GM19023 (cell line): ENCODE results near the gene PAX7.
"Not testable (repeated sequence)": the region's sequence is repeated elsewhere in the genome, so short reads cannot be mapped to it uniquely, and the experiment has no call there.

ENCODE experiments used
- ATAC-seq: cut with Tn5 transposase; IDR thresholded peaks from one replicate; pipeline ENCODE4 v1.9.1; 2021; ENCODE audit warnings: mild to moderate bottlenecking, moderate library complexity; ENCODE audit not compliant: unreplicated experiment

Gene PAX7

GRCh38 chr1:18630511-18631495 is at the start of gene PAX7:
Gene PAX7 (plus strand): TSS chr1:18630846. CDS start chr1:18631604, 758 bp downstream.
- ATAC-seq: no peak

DNA sequence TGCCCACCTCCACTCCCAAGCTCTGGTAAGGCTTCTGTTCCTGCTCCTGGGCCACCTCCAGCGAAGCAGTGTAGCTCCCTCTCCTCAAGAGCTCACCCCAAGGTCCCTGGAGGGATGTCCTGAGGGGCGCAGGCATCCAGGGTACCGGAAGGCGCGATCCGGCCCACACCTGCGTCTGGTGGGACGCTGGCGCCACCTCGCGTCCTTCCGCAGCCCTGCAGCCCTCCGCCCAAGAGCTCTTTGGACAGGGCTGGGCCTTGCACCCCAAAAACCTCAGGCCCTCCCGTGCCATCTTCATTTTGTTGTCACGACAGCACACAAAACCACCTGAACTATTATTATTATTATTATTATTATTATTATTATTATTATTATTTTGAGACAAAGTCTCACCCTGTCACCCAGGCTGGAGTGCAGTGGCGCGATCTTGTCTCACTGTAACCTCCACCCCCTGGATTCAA is 49.2 kb upstream of the PAX7 start:
- ATAC-seq: no peak

- no peak for ATAC-seq
Observed at GRCh38 chr1:18582890-18583289, 47.8 kb upstream of the PAX7 start.

DNA sequence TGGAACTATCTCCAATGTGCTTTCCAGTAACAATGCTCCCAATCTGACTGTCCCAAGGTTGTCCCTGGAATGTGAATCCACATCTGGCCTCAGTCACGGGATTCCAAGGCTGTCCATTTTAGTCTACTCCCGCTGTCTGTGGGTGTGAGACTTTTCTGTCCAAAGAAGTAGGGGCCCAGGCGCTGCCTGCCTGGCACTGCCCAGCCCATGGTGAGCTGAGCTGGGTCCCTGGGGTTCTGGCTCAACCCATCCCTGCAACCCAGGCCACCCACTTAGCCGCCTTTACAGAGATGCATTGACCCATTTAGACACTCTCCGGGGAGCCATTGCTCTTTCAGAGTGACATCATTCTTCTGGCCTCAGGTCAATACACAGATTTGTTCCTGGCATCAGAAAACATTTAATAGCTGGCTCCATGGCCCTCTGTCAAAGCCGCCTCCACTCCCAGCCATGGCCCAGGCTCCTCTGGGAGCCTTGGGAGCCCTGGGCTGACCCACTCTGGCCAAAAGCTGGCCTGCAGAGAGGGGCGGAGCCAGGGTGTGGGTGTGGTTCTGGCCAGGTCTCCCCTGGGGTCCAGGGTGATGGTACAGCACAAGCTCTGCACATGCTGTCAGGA is 47.2 kb upstream of the PAX7 start:
- no peak for ATAC-seq

DNA sequence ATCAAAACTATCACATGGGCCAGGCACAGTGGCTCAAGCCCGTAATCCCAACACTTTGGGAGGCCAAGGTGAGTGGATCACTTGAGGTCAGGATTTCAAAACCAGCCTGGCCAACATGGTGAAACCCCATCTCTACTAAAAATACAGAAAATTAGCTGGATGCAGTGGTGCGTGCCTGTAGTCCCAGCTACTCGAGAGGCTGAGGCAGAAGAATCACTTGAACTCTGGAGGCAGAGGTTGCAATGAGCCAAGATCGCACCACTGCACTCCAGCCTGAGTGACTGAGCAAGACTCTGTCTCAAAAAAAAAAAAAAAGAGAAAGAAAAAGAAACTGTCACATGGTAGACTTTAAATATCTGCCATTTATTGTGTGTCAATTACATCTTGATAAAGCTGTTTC is 44.6 kb upstream of the PAX7 start:
- ATAC-seq: not testable (repeated sequence)

DNA sequence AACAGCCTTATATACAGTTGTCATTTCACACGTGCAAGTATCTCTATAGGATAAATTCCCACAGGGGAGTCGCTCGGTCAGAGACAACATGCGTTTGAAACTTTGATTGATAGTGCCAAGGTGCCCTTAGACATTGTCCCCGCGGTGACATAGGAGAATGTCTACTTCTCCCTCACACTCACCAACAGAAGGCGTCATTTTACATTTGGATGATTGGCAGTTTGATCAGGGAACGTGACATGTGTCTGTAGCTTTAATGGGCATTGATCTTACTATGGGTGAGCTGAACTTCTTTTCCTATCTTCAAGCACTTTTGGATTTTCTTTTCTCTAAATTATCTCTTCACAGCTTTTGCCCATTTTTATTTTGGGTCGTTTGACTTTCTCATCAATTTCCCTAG is 42.6 kb upstream of the PAX7 start:
- ATAC-seq: no peak

DNA sequence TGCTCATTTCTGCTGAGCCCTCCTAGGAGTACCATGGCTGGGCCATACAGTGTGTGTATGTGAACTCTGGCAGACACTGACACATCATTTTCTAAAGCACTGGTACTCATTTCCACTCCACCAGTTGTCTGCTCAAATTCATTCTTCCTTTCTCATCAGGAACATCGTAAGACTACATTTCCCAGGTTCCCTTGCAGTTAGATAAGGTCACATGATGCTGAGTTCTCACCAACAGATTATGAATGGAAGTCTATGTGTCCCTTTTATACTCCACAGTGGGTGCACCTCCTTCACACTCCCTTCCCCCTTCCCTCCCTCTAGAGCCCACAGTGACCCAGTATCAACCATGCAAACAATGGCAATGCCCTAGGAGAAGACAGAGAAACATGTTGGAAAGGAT is 38.3 kb upstream of the PAX7 start:
- no peak for ATAC-seq

DNA sequence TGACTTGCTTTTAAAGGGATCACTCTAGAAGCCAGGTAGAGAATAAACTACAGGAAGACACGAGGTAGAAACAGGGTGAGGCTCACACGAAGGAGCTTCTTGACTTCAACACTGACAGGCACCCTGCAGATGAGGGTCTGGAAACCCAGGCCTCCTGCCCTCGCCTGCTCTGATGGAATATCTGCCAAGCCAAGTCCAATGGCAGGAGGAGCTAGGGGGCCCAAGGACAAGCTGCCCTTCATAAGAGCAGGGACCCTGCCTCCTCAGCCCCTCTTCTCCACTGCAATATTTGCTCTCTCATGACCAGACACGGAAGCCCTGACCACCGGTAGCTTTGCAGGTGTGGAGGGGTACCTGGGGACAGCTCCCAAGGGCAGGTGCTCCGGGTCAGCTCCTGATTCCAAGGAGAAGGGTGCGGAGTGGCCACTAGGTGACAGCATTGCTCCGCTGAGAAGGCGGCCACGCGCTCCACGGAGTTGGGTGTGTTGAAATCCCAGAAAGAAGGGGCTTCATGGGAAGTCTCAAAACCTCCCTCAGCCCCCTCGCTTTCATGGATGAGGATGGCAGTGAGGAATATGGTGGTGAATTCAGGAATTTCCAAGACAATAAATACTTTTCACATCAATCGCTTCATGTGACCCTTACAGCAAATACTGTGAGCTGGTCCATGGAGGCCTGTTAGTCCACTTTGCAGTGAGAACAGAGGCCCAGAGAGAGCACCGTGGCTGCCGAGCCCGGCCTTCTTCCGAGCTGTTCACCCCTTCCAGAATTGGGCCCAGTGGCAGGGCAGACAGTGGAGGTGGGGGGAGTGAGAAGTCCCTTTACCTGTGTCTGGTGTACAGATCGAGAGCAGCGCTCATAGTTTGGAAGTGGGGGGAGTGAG is 33.2 kb upstream of the PAX7 start:
- ATAC-seq: no peak

DNA sequence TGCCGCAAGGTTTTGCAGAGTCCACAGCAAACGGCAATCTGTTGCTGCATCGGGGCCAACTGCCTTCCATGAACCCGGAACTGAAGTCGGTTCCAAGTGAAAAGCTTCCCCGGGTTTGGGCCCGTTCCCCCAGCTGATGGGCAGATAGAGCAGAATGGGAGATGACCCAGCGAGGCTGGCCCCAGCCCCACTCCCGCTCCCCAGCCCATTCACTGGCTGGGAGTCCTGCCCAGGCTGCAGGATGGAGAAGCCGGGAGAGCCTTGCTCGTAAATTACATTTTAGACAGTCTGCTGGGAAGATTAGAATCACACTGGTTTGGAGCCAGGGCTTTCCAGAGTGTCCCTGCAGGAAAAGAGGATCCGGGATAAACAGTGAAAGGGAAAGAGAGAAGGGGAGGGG is 31.6 kb upstream of the PAX7 start:
- ATAC-seq: no peak

DNA sequence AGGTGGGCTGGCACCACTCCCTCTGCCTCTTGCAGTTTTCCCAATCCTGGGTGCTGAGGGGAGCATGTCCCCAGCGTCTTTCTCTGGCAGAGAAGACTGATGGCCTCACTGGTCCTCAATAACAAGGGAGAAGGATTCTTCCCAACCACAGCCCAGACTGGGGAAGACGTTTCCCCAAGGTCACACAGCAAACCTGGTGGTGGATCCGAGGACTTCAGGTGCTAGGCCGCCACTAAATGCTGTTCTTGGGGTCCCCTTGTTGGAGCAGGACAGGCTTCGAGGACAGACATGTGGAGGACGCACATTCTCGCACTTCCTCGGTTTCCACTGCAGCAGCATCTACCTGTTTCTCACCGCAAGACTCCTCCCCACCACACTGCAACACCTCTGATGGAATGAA is 30.9 kb upstream of the PAX7 start:
- ATAC-seq: no peak

DNA sequence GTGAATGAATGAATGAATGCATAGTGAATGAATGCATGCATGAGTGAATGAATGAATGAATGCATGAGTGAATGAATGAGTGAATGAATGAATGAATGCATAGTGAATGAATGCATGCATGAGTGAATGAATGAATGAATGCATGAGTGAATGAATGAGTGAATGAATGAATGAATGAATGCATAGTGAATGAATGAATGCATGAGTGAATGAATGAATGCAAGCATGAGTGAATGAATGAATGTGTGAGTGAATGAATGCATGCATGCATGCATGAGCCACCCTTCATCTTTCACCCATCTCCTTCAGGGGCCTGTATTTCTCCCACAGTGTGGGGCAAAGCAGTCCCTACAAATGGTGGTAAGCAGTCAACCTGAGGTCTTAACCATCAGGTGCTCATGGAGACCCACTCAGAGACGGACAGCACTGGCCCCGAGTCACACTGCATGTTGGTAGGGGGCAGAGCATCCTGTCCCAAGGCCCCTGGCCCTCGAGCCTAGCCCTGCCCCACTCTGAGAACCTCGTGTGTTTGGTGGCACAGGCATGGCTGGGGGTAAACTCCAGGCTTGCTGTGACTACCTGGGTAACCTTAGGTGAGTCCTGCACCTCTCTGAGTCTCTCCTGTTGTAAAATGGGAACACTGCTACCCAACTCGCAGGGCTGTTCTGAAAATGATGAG is 28.0 kb upstream of the PAX7 start:
- ATAC-seq: no peak

GRCh38 chr1:18603212-18603852 is 27.3 kb upstream of the PAX7 start:
- ATAC-seq: no peak

DNA sequence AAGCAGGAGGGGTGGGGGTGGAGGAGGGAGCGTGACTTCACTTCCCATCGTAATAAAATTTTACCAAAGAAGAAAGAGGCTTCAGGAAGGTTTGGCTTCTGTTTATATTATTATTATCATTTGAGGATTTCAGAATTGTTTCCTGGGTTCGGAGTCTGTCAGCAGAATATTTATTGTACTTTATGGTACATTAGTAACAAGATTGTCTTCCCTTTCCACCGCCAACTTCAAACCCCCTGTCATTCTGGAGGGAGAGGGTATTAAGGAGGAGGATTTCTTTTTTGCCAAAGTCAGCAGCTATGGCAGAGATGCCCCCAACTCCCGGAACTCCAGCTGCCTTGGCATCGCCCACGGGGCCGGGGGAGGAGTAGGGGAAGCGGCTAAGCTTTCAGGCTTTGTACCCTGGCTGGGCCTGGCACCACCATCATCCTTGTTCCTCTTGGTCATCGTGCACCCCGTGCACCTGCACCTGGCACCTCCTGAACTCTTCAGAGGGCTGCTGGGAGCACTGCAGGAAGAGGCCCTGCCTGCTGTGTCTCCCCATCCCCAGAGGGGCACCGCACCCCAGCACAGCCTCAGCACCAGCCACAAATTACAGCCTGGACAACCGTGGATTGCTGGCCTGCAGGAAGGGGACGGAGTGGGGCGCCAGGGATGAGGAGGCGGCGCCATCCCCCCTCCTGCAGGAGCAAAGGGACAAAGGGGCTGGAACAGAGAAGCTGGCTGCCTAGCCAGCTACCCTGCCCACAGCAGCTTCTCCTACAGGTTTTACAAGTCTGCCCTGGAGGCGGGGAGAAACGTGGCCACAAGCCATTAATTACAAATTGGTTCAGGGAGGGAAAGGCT is 24.0 kb upstream of the PAX7 start:
- no peak for ATAC-seq

- ATAC-seq: no peak
Observed at GRCh38 chr1:18607289-18607760, 23.3 kb upstream of the PAX7 start.

GRCh38 chr1:18608534-18608933 is 22.1 kb upstream of the PAX7 start:
- no peak for ATAC-seq

GRCh38 chr1:18611311-18611710 is 19.3 kb upstream of the PAX7 start:
- ATAC-seq: no peak

DNA sequence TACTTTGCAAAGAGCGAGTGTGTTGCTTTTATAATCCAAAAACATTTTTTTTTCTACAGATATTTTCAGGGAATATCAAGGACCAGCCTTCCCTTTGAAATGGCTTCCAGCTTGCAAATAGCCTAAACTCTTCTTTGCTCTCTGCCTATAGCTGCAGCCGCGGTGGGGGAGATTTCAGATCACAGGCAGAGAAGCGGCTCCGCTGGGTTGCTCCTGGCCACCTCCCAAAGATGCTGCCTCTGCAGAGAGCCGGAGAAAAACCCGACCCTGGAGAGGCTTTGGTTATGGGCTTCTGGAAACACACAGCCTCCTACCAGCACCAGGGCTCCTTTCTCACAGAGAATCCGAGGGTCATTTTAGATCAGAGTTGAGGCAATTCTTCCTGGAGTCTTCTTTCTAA is 18.6 kb upstream of the PAX7 start:
- ATAC-seq: no peak

DNA sequence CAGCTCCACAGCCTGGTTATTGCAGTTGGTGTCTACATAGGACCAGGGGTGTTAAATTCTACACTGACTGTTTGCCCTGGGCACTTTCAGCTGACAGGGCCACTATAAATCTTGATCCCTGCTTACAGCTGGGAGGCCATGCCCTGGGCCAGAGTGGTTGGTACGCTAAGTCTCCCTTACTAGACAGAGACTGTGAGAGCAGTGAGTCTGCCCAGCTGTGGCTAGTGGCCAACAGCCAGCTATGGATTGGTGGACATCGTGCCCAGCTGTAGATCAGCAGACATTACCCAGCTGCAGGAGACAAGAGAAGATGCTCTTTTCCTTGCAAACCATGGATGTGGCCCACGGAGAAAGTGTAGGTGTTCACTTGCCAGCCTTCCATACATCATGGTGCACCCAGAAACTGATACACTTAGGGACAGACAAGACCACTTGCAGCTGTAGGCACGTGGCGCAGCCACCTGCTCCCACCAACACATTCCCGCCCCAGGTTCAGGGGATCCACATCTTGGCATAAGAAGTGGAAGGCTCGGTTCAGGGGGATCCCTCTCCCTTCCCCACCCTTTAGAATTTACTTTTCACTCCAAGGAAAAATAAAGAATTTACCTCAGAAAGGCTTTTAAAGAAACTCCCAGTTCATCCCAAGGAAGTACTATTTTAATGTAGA is 16.4 kb upstream of the PAX7 start:
- no peak for ATAC-seq
